ENCODE measurements around the gene RBM10. TPM values are rescaled to one million over a fixed set of nuclear protein-coding genes. Genes with fewer than 3 reads are reported as not detected.

RBM10 gene
- total RNA-seq, 2 experiments from 2014 or later = 44.9 to 45.6 TPM

- intact Hi-C loops (cut with micrococcal nuclease; ENCODE audit: unreplicated experiment) = no loop called here
- Histone ChIP-seq H2AFZ (ENCODE audit: low read length) (no peak overlapping the region), H3K4me2 (ENCODE audit: low read length) (no peak overlapping the region), H3K9me3 (ENCODE audit: low read length) (no peaks in the 10 kb centered on the region), H3K4me3 (ENCODE audit: low read depth, low read length, poor library complexity, severe bottlenecking) (no peak overlapping the region), H3K36me3 (ENCODE audit: insufficient read depth, low read length) (peaks cover 44% of the 10 kb centered on the region), H4K20me1 (ENCODE audit: insufficient read depth, low read length) (no peaks in the 10 kb centered on the region), H3K9me2 (ENCODE audit: insufficient read depth, low read length) (no peaks in the 10 kb centered on the region), H3K79me2 (ENCODE audit: insufficient read depth, low read depth, low read length) (no peaks in the 10 kb centered on the region), H3K4me1 (ENCODE audit: insufficient read depth, low read length, poor library complexity, severe bottlenecking) (no peaks in the 10 kb centered on the region), H3K27ac (ENCODE audit: low read depth, low read length, poor library complexity, severe bottlenecking) (no peak overlapping the region)
- TF ChIP-seq CTCF (conservative IDR thresholded peaks at IDR 0.05; ENCODE audit: low read length) (no peak), EZH2phosphoT487 (IDR thresholded peaks at IDR 0.05; ENCODE audit: borderline replicate concordance, low read depth, low read length) (no peak)
- BruUV-seq (replicated peaks) = no TSS peak
- no peak for DNase-seq (ENCODE audit: low spot score)
- CTCF ChIA-PET (ENCODE audit: unreplicated experiment) = no interaction called here
- POLR2A ChIA-PET = no interaction called here
Observed at GRCh38 chrX:47181301-47181700, 36.3 kb downstream of the RBM10 start.

- Histone ChIP-seq H3K36me3 (ENCODE audit: insufficient read depth, low read length) (peaks cover 46% of the 10 kb centered on the region), H3K9me2 (ENCODE audit: insufficient read depth, low read length) (no peaks in the 10 kb centered on the region), H3K9me3 (ENCODE audit: low read length) (no peaks in the 10 kb centered on the region), H4K20me1 (ENCODE audit: insufficient read depth, low read length) (no peaks in the 10 kb centered on the region), H3K4me2 (ENCODE audit: low read length) (no peak overlapping the region), H3K27ac (ENCODE audit: low read depth, low read length, poor library complexity, severe bottlenecking) (no peak overlapping the region), H3K4me3 (ENCODE audit: low read depth, low read length, poor library complexity, severe bottlenecking) (no peak overlapping the region), H3K4me1 (ENCODE audit: insufficient read depth, low read length, poor library complexity, severe bottlenecking) (no peaks in the 10 kb centered on the region), H3K79me2 (ENCODE audit: insufficient read depth, low read depth, low read length) (no peaks in the 10 kb centered on the region), H2AFZ (ENCODE audit: low read length) (no peak overlapping the region)
- intact Hi-C loops (cut with micrococcal nuclease; ENCODE audit: unreplicated experiment) = no loop called here
- ChIA-PET CTCF (ENCODE audit: unreplicated experiment) (no interaction called here), POLR2A (no interaction called here)
- no TSS peak for BruUV-seq (replicated peaks)
- no peak for TF ChIP-seq EZH2phosphoT487 (IDR thresholded peaks at IDR 0.05; ENCODE audit: borderline replicate concordance, low read depth, low read length)
- TF ChIP-seq CTCF (conservative IDR thresholded peaks at IDR 0.05; ENCODE audit: low read length) = no peak
- no peak for DNase-seq (ENCODE audit: low spot score)
Observed at GRCh38 chrX:47182106-47182700, 37.2 kb downstream of the RBM10 start.

- no peaks in the 10 kb centered on the region for H3K4me1 ChIP-seq (ENCODE audit: insufficient read depth, low read length, poor library complexity, severe bottlenecking)
- H3K4me3 ChIP-seq (ENCODE audit: low read depth, low read length, poor library complexity, severe bottlenecking) = no peak overlapping the region
- no peaks in the 10 kb centered on the region for H4K20me1 ChIP-seq (ENCODE audit: insufficient read depth, low read length)
- no peak overlapping the region for H3K27ac ChIP-seq (ENCODE audit: low read depth, low read length, poor library complexity, severe bottlenecking)
- H3K9me2 ChIP-seq (ENCODE audit: insufficient read depth, low read length) = no peaks in the 10 kb centered on the region
- ChIA-PET POLR2A (no interaction called here), CTCF (ENCODE audit: unreplicated experiment) (no interaction called here)
- H3K4me2 ChIP-seq (ENCODE audit: low read length) = no peak overlapping the region
- TF ChIP-seq EZH2phosphoT487 (IDR thresholded peaks at IDR 0.05; ENCODE audit: borderline replicate concordance, low read depth, low read length) (no peak), CTCF (conservative IDR thresholded peaks at IDR 0.05; ENCODE audit: low read length) (no peak)
- no TSS peak for BruUV-seq (replicated peaks)
- H2AFZ ChIP-seq (ENCODE audit: low read length) = no peak overlapping the region
- peaks cover 37% of the 10 kb centered on the region for H3K36me3 ChIP-seq (ENCODE audit: insufficient read depth, low read length)
- intact Hi-C loops (cut with micrococcal nuclease; ENCODE audit: unreplicated experiment) = no loop called here
- no peak for DNase-seq (ENCODE audit: low spot score)
- H3K79me2 ChIP-seq (ENCODE audit: insufficient read depth, low read depth, low read length) = no peaks in the 10 kb centered on the region
- H3K9me3 ChIP-seq (ENCODE audit: low read length) = no peaks in the 10 kb centered on the region
Observed at GRCh38 chrX:47184486-47184885, 39.5 kb downstream of the RBM10 start.
